NCI-H1417 treated with DMSO at 0.1 percent for 48 hours (cell line): ENCODE measurements around the gene CD7.

Experiments used
- DNase-seq: peaks from one replicate; lab custom pipeline; 2025; lab: John Stamatoyannopoulos, UW

The CD7 gene

DNA sequence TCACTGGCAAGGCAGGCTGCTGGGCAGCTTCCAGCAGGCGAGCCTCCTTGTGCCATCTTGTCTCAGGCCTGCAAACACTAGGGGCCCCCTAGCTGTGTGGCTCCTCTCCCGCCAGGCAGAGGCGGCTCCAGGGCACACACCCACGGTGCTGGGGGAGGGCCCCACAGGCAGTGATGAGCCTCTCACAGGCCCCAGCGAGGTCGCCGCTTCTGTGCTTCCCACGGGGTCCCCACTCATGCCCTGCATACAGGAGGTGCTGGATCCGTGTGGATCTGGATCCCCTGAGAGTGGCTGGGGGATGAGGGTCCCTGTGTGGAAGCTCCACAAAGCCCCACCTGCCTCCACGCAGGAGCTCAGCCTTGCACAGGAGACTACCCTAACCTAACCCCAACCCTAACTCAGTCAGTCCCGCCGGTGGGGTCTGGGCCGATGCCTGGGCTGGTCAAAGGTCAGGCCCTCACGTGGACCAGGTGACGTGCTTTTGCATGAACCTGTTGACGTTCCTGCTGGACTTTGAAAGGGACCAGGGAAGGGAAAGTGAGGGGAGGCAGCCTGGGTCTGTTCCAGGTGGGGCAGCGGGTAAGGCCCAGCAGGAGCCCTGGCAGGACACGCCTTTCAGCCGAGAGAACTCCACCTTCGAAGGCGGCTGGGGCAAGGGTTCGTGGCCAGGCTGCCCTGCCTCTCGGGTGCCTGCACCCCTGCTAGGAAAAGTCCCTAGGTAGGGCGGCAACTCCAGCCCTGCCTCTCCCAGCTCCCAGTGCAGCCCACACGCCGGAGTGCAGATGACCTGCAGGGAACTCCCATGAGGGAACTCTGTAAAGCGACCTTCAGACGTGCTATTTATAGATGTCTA is 11.0 kb upstream of the CD7 start:
- no peak for DNase-seq

DNA sequence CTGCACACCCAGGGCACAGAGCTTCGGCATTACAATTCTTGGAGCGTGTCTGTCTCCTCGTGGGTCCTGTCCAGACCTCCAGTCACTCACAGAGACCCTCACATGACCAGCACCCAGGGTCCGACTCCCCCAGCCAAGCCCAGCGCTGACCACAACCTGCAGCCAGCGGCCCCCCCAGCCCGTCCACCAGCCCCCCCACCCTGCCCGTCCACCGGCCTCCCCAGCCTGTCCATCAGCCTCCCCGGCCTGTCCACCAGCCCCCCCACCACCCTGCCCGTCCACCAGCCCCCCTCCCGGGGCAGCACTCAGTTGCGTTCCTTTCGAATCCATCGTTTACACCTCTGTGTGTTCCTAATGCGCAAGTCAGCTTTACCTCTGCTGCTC is 10.3 kb upstream of the CD7 start:
- no peak for DNase-seq

DNA sequence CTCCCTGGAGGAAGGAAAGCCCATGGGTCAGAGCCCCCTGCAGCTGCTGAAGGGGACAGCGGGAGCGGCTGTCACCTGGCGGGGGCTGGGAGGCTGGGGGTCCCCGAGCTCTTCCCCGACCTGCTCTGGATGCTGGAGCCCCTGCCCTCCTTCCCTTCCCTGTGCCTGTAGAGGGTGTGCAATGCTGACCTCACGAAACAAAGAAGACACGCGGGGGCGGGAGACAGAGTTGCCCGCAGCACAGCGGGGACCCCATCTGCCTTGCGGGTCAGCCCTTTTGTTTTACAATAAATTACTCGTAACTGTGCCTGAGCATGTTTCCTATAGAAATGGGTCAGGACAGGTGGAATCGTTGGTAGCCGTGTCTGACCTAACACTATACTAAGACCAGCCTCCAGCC is 9.9 kb upstream of the CD7 start:
- DNase-seq, result no peak

DNA sequence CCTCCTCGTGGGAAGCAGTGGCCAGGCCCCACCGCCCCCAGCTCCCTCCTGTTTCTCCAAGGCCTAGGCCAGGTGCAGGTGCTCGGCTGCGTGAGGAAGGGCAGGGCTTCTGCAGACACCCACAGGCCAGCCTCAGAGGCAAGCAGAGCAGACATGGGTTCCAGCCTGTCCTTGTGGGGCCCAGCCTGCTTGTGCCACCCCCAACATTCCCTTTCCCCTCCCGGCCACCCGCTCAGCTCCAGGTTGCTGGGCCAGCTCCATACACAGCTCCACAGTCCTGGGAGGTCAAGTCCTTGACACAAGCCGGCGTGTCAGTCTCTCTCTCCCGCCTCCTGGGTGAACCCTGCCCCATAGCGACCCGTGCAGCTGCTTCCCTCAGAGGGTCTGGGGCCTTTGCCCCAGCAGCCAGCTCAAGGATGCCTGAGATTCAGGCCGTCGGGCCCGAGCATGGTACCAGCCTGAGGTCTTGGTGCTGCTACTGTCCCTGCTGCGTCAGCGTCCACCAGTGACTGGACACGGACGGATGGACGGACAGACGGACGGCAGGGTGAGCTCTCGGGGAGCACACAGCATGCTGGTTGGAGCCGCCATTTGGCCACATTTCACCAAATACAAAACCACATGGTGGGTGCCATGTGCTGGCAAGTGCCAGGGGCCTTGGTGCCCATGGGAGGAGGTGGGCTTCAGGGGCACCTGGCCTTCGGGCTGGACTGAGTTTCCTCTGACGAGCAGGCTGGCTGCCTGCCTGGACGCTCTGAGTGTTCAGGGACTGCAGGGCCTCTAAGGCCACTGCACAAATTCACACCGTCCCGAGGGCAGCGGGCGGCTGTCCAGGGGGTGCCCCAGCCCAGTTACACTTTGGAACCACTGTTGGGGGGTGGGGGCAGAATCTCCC is 8.1 kb upstream of the CD7 start:
- no peak for DNase-seq

DNA sequence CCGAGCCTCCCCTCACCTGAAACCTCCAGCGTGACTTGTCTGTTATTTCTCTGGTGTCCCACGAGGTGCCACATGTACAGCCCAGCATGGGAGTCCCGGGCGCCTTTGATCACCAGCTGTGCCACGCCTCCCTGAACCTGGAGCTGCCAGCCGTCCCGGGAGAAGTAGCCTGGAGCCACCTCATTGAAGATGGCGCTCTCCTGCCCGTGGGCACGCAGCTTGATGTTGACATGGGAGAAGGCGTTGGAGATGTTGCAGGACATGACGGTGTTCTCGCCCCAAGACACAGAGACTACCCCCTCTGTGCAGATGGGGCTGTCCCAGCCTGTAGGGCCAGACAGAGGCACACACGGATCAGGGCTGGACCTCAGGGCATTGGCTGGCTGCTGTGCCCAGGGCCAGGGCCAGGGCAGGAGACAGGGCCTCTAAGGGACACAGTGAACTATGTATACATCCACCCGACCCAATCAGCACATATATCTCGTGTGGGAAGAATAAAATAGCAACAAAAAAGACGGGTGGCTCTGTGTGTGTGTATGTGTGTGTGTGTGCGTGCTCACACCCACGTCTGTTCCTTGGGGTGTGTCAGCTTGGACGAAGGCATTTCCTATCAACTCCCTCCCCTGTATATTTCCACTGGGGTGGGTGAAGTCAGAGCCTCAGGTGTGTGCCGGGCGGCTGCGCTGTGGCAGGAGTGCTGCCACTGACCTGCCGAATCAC is 7.3 kb upstream of the CD7 start:
- no peak for DNase-seq

DNA sequence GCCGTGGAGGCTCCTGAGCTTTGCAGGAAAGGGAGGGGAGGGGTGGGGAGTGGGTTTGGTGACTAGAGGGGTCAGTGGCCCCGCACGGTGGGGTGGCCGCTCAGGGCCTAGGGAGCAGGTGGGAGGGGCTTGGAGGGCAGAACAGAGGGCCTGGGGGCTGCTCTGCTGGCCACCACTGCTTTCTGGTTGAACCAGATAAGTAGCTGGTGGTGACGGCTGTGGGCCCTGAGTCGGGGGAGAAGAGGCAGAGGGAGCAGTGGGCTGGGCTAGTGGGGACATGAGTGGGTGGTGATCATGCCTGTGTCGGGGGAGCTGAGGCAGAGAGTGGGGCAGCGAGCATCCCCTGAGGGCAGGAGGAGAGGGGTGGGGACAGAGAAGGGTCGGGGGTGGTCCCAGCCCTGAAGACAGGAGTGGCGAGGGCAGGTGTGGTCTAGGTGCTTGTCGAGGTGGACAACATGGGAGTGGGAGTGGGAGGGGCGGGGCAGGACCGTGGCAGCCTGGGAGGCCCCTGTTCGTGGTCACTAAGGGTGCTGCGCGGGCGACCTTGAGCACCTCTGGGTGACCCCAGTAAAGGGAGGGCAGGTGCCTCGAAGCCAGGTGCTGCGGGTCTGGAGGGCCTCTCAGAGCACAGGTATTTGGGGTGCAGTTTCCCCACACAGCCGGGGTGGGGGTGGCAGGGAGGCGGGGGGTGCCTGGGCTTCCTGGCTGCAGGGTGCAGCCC is 6.3 kb upstream of the CD7 start:
- DNase-seq, result no peak

DNA sequence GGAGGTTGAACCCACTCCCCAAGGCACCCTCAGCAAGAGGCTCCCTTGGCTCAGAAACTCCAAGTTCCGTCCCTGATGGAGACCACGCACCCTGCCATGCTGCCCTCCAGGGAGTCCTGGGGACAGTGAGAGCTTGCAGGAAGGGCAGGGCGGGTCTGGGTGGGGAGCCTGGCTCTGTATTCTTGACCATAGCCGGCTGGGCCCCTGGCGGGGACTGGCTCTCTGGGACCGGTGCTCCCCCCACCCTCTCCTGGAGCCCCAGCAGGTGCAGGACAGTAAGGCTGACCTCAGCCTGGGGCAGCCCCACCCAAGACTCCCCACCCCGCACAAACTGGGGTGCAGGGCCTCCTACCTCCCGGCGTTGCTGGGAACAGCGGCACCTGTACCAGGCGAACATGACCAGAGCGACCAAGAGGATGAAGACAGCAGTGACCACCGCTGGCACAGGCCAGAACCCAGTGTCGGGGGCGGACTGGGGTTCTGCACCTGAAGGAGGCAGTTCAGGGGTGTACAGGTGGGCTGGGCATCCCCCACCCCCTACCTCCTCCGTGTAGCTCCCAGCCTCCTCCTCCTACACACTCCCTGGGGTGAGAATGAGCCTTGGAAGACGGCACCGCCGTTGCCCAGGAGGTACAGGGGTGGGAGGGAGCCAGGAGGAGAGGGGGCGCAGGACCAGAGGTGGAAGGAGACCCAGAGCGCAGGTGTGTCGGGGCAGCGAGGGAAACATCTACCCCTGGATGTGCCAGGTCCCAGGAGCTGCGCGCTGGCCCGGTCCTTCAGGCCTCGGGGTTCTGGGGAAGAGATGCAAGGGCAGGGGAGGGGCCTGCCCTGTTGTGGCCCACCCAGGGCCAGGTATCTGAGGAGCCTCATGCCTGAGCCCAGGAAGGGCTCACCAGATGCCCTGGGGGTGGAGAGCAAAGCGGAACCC is 5.4 kb upstream of the CD7 start:
- DNase-seq, result no peak

DNA sequence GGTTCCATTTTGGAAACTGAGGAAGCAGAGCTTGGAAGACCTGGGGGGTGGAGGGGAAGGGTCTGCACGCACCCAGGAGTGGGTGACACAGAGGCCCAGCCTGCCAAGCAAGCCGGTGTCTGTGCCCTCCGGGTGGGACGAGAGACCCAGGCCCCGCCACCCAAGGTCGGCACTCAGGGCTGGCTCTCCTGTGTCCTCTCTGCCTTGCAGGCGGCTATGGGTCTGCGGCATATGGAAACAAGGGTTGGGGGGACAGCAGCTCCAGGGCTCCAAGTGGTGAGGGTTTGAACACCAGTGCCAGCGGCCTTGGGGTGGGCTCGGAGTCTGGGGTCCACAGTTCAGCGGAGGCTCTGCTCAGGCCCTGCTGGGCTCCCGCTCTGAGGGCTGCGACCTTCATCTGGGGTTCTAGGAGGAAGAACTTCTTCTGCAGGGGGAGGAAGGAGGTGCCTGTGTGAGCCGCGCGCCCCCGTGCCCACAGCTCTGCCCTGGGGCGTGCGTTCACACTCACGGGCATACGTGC is 4.6 kb upstream of the CD7 start:
- no peak for DNase-seq

DNA sequence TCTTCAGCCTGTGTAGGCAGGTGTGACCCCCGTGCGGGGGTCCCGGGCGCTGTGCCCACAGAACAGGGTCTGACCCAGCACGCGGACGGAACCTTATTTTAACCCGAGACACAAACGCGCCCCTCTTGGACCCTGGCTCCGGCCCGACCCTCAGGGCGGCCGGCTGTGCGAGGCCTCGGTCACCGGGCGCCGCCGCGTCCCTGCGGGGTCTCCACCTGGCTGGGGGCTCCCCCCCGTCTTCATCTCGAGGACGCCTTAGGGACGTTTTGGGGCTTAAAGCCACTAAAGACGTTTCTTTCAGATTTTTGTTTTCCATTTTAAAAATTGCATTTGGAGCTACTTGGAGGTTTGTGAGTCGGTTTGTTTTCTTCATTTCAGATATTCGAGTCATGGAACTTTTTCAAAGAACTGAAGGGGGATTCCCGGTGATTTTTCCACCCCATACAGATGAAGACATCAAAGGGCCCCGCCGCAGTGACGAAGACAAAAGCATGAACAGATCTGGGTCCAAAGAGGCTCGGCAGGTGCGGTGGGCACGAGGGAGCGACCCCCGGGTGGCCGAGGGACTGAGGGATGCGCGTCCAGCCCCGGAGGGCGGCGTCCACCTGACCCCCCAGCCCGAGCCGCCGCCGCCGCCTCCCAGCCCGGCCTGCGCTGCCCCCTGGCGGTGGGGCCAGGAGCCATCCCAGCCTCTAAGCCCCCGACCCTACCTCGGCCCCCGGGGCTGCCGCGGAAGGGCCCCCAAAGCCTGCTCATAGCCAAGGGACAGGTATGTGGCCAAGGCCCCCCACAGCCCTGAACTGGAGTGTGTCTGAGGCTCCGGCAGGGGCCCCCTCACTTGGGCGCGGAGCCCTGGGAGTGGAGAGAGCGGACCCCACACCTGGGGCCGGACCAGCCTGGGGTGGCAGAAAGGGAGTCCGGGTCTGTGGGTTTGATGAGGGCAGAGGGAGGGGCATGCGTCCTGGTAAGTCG is 3.8 kb upstream of the CD7 start:
- DNase-seq, result no peak

DNA sequence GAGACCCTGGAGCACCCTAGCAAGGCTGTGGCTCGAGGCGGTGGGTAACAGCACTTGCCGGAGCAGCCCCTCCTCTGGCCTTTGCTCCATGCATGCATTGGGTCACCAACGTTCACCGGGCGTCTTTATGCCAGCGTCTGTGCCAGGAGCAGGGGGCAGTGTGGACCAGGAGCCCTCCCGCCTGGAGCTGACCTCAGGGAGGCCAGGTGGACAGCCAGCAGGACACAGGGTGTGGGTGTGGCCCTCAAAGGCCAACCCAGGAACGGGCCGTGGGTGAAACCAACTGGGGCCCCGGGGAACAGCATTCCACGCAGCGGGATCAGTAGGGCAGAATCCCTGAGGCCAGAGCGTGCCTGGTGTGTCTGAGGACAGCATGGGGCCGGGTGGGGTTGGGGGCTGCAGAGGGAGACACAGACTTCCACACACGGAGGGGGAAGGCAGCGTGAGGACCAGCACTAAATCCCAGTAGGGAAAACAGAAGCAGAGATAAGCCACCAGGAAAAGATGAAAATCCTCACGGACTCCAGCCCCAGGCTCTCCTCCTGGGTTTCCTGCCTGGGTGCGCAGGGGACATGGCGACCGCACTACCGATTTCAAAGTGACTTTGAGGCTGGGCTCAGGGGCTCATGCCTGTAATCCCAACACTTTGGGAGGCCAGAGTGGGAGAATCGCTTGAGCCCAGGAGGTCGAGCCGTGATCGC is 2.9 kb upstream of the CD7 start:
- DNase-seq, result no peak

DNA sequence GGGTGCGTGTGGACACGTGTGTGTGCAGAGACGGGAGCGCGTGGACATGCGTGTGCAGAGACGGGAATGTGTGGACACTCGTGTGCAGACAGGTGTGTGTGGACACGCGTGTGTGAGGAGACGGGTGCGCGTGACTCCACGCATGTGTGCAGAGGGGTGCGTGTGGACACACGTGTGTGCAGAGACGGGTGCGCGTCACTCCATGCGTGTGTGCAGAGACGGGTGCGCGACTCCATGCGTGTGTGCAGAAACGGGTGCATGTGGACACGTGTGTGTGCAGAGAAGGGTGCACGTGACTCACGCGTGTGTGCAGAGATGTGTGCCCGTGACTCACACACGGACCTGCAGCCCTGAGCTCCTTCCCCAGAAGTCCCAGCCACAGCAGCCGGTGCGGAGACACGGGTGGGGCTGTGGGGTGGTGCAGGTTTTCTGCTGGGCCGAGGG is 2.2 kb upstream of the CD7 start:
- DNase-seq, result no peak

DNA sequence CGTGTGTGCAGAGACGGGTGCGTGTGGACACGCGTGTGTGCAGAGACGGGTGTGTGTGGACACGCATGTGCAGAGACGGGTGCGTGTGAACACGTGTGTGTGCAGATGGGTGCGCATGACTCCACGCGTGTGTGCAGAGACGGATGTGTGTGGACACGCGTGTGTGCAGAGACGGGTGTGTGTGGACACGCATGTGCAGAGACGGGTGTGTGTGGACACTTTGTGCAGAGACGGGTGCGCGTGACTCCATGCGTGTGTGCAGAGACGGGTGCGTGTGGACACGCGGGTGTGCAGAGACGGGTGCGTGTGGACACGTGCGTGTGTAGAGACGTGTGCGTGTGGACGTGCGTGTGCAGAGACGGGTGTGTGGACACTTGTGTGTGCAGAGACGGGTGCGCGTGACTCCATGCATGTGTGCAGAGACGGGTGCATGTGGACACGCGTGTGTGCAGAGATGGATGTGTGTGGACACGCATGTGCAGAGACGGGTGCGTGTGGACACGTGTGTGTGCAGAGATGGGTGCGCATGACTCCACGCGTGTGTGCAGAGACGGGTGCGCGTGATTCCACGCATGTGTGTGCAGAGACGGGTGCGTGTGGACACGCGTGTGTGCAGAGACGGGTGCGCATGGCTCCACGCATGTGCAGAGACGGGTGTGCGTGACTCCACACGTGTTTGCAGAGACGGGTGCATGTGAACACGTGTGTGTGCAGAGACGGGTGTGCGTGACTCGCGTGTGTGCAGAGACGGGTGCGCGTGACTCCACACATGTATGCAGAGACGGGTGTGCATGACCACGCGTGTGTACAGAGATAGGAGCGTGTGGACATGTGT is 1.6 kb upstream of the CD7 start:
- no peak for DNase-seq

DNA sequence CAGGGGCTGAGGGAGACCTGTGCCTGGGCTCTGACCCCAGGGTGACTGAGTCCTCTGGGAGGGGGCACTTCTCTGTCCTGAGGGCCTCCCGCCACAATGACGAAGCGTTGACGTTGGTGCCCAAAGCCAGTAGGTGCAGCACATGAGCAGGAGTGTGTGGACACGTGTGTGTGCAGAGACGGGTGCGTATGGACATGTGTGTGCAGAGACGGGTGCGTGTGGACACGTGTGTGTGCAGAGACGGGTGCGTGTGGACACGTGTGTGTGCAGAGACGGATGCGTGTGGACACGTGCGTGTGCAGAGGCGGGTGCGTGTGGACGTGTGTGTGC is 726 bp upstream of the CD7 start:
- DNase-seq, result no peak

DNA sequence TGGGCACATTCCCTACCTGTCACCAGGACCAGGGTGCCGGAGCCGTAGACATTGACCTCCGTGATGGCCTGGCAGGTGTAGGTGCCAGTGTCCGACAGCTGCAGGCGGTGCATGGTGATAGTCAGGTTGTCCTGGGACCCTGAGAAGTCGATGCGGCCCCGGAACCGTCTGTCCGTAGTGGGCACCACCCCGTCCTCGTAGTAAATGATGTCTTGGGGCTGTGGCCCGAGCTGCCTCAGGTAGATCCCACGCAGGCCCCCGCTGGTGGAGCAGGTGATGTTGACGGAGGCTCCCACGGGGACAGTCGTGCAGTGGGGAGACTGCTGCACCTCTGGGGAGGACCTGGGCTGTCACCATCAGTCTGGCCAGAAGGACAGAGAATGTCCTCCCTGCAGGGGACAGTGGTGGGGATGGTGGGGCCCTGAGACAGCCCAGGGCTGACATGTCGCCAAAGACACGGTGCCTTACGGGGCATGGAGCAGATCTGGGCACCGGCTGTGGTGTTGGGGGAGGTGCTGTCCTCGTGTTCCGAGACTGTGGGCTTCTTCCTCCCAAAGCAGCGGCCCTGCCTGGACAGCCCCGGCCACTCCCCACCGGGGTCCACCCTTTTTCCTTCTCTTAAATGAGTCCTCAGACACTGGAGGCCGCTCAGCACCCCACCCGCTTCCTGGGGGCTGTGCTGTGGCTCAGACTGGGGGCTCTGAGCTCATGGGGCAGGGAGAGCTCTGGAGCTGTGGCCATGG is 586 bp downstream of the CD7 start:
- no peak for DNase-seq

DNA sequence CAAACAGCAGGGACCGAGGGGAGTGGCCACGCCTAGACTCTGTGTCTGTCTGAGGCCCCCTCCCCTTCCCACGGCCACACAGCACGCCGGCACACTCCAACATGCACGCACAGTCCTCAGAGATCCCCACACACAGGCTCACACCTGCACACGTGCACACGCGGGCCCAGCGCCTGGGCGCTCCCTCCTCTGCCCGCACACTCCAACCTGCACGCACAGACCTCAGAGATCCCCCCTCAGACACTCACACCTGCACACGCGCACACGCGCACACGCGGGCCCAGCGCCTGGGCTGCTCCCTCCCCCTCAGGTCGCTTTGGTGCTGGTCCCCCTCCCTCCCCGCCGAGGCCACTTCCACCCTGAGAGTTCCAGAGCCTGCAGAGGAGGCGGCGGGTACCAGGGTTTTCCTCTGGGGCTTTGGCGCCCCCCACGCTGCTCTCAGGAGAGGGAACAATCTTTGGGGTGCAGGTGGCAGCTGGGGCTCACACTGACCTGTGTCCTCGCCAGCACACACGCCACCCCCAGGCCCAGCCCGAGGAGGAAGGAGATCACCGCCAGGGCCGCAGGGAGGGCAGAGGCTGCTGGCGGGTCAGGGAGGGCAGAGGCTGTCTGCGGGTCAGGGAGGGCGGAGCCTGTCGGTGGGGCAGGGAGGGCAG is 1.6 kb downstream of the CD7 start:
- no peak for DNase-seq

DNA sequence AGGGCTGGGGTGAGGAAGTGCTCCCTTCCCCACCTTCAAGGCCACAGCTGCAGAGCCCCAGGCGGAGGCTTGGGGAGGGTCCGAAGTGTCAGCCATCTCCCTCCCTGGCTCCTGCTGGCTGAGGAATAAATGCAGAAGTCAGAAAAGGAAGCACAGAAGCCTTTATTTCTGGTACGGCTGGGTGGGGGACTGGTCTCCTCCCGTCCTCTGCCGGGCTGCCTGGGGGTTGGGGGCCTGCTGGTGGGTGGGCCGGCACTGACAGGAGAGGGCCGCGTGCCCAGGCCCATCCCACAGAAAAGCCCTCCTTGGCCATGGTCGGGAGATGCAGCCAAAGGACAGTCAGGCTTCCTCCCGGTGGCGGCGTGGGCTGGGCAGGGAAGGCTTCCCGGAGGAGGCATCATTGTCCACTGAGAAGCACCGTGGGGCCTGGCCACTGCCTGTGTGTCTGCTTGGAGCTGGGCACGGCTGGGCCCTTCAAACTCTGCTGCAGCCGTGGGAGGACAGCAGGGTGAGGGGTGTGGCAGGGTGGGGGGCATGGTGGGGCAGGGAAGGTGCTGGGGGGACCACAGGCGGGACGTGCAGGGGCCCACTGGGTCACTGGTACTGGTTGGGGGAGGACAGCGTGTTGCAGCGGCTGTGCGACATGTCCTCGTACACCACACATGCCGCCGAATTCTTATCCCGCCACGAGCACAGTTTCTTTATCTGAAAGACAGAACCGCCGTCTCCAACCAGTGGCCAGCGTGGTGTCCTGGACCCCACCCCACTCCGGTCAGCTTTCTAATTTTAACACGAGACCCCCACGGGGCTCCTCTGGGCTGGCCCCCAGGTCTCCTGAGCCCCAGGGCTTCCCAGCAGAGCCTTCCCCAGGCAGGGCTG is 2.4 kb downstream of the CD7 start:
- no peak for DNase-seq
